WTC11 (cell line): ENCODE measurements around the gene UGCG. TPM values are rescaled to one million over a fixed set of nuclear protein-coding genes. Genes with fewer than 3 reads are reported as not detected.

ENCODE experiments used
- ATAC-seq: fragments of 200-7000 bp; cut with Tn5 transposase; 2 replicates; pipeline ENCODE4 v1.10.0; 2021; ENCODE audit warnings: mild to moderate bottlenecking, moderate library complexity
- CTCF ChIA-PET: fragments of 300-600 bp; sonication (Branson Sonifier 250); formaldehyde crosslinking; loops from one replicate; lab custom pipeline; 2021; ENCODE audit warnings: antibody characterized with exemption; lab: Charles Lee
- POLR2A ChIA-PET: fragments of 350-600 bp; sonication (Branson Sonifier 250); formaldehyde crosslinking; loops from one replicate; lab custom pipeline; 2021; ENCODE audit warnings: antibody characterized with exemption; lab: Charles Lee
- DNase-seq: peaks from one replicate; pipeline ENCODE4 v3.0.0; 2021; ENCODE audit warnings: low spot score
- H3K27ac Mint-ChIP-seq: 2 replicates; pipeline ENCODE4 v1.8.0; 2021; ENCODE audit warnings: mixed read lengths
- H3K27me3 Mint-ChIP-seq: 2 replicates; pipeline ENCODE4 v1.8.0; 2021; ENCODE audit warnings: low read depth, mild to moderate bottlenecking, moderate library complexity, mixed read lengths
- H3K36me3 Mint-ChIP-seq: 2 replicates; pipeline ENCODE4 v1.8.0; 2021; ENCODE audit warnings: mixed read lengths
- H3K4me1 Mint-ChIP-seq: 2 replicates; pipeline ENCODE4 v1.8.0; 2022; ENCODE audit warnings: mixed read lengths
- H3K4me3 Mint-ChIP-seq: 2 replicates; pipeline ENCODE4 v1.8.0; 2021; ENCODE audit warnings: mild to moderate bottlenecking, moderate library complexity, mixed read lengths
- H3K9me3 Mint-ChIP-seq: 2 replicates; pipeline ENCODE4 v1.8.0; 2021; ENCODE audit warnings: mixed read lengths
- CTCF ChIP-seq: fragments of 200-600 bp; IDR thresholded peaks from 2 replicates; pipeline ENCODE4 v1.8.0; 2022; ENCODE audit warnings: antibody characterized with exemption
- EMX1 ChIP-seq: fragments of 250-450 bp; sonication (Bioruptor Pico); IDR thresholded peaks from 2 replicates; pipeline ENCODE4 v1.8.0; 2021; ENCODE audit warnings: mild to moderate bottlenecking
- FOXJ3 ChIP-seq: sonication (generic); formaldehyde crosslinking; IDR thresholded peaks from 2 replicates; pipeline ENCODE4 v1.9.0; 2021; ENCODE audit warnings: missing genetic modification reagents, mild to moderate bottlenecking, borderline replicate concordance
- IRF2 ChIP-seq: sonication (generic); formaldehyde crosslinking; IDR thresholded peaks from 2 replicates; pipeline ENCODE4 v1.8.0; 2022; ENCODE audit warnings: low read depth, missing genetic modification reagents, borderline replicate concordance
- JAZF1 ChIP-seq: fragments of 250-450 bp; sonication (Bioruptor Pico); IDR thresholded peaks from 2 replicates; pipeline ENCODE4 v1.9.0; 2021; ENCODE audit warnings: moderate library complexity, mild to moderate bottlenecking, inconsistent platforms
- NR1H2 ChIP-seq: sonication (generic); formaldehyde crosslinking; IDR thresholded peaks from 2 replicates; pipeline ENCODE4 v1.9.0; 2021; ENCODE audit warnings: mild to moderate bottlenecking, moderate library complexity, missing genetic modification reagents
- NR2C2 ChIP-seq: sonication (generic); formaldehyde crosslinking; IDR thresholded peaks from 2 replicates; pipeline ENCODE4 v1.8.0; 2022; ENCODE audit warnings: mild to moderate bottlenecking, missing genetic modification reagents
- PRDM15 ChIP-seq: sonication (generic); formaldehyde crosslinking; IDR thresholded peaks from 2 replicates; pipeline ENCODE4 v1.8.0; 2022; ENCODE audit warnings: missing genetic modification reagents
- RELA ChIP-seq: sonication (generic); formaldehyde crosslinking; IDR thresholded peaks from 2 replicates; pipeline ENCODE4 v1.8.1; 2022; ENCODE audit warnings: missing genetic modification reagents, mild to moderate bottlenecking, borderline replicate concordance
- SMAD3 ChIP-seq: sonication (generic); formaldehyde crosslinking; IDR thresholded peaks from 2 replicates; pipeline ENCODE4 v1.8.0; 2022; ENCODE audit warnings: missing genetic modification reagents, mild to moderate bottlenecking, borderline replicate concordance
- SOX15 ChIP-seq: fragments of 250-450 bp; sonication (Bioruptor Pico); IDR thresholded peaks from 2 replicates; pipeline ENCODE4 v1.9.0; 2021; ENCODE audit warnings: mild to moderate bottlenecking
- TCF7 ChIP-seq: sonication (generic); formaldehyde crosslinking; IDR thresholded peaks from 2 replicates; pipeline ENCODE4 v1.8.0; 2022; ENCODE audit warnings: mild to moderate bottlenecking, low read depth, missing genetic modification reagents, moderate library complexity
- ZBTB21 ChIP-seq: sonication (generic); formaldehyde crosslinking; IDR thresholded peaks from 2 replicates; pipeline ENCODE4 v1.8.1; 2023; ENCODE audit warnings: mild to moderate bottlenecking, missing genetic modification reagents, borderline replicate concordance
- ZMAT4 ChIP-seq: fragments of 250-450 bp; sonication (Bioruptor Pico); IDR thresholded peaks from 2 replicates; pipeline ENCODE4 v1.9.0; 2021; ENCODE audit warnings: mild to moderate bottlenecking
- ZNF121 ChIP-seq: sonication (generic); formaldehyde crosslinking; IDR thresholded peaks from 2 replicates; pipeline ENCODE4 v1.8.0; 2023; ENCODE audit warnings: missing genetic modification reagents
- ZNF138 ChIP-seq: sonication (generic); formaldehyde crosslinking; conservative IDR thresholded peaks from 2 replicates; pipeline ENCODE4 v1.8.1; 2022; ENCODE audit warnings: mild to moderate bottlenecking, moderate library complexity, missing genetic modification reagents
- ZNF219 ChIP-seq: sonication (generic); formaldehyde crosslinking; IDR thresholded peaks from 2 replicates; pipeline ENCODE4 v1.8.0; 2023; ENCODE audit warnings: missing genetic modification reagents, mild to moderate bottlenecking, borderline replicate concordance
- ZNF232 ChIP-seq: sonication (generic); formaldehyde crosslinking; IDR thresholded peaks from 2 replicates; pipeline ENCODE4 v1.8.0; 2022; ENCODE audit warnings: mild to moderate bottlenecking, missing genetic modification reagents
- ZNF423 ChIP-seq: fragments of 250-450 bp; sonication (Bioruptor Pico); IDR thresholded peaks from 2 replicates; pipeline ENCODE4 v2.1.2; 2022; ENCODE audit warnings: mild to moderate bottlenecking, moderate library complexity
- total RNA-seq: library from RNA; stranded (reverse); gene quantifications from 3 replicates; pipeline ENCODE4 v1.2.3, GENCODE V29; 2021
- TF ChIP-seq, protein P1 (sequence below): sonication (generic); formaldehyde crosslinking; IDR thresholded peaks from 2 replicates; pipeline ENCODE4 v1.8.1; 2023; ENCODE audit warnings: mild to moderate bottlenecking, missing genetic modification reagents, moderate library complexity
- TF ChIP-seq, protein P2 (sequence below): sonication (generic); formaldehyde crosslinking; IDR thresholded peaks from 2 replicates; pipeline ENCODE4 v1.8.1; 2022; ENCODE audit warnings: low read depth, mild to moderate bottlenecking, moderate library complexity, missing genetic modification reagents, borderline replicate concordance
- TF ChIP-seq, protein P3 (sequence below): sonication (generic); formaldehyde crosslinking; IDR thresholded peaks from 2 replicates; pipeline ENCODE4 v1.8.1; 2023; ENCODE audit warnings: mild to moderate bottlenecking, missing genetic modification reagents, moderate library complexity
- TF ChIP-seq, protein P4 (sequence below): fragments of 250-450 bp; sonication (Bioruptor Pico); IDR thresholded peaks from 2 replicates; pipeline ENCODE4 v1.9.0; 2021; ENCODE audit warnings: moderate library complexity, mild to moderate bottlenecking, inconsistent platforms, borderline replicate concordance
- TF ChIP-seq, protein P5 (sequence below): sonication (generic); formaldehyde crosslinking; IDR thresholded peaks from 2 replicates; pipeline ENCODE4 v1.8.1; 2023; ENCODE audit warnings: mild to moderate bottlenecking, missing genetic modification reagents

Gene UGCG
- total RNA-seq, 1 experiment from 2014 or later = 37.5 TPM

- Mint-ChIP-seq H3K36me3 (no peaks in the 10 kb centered on the region), H3K4me1 (peaks cover 2% of the 10 kb centered on the region), H3K27me3 (no peaks in the 10 kb centered on the region), H3K27ac (peak overlapping the region; percentile 4; the same call in 1 of the 2 replicates), H3K9me3 (no peaks in the 10 kb centered on the region), H3K4me3 (no peak overlapping the region)
- POLR2A ChIA-PET = no interaction called here
- CTCF ChIA-PET = no interaction called here
- 0 out of 2 replicates have a peak, but pooled peaks have one; percentile 24 for ATAC-seq
- no peak for DNase-seq
- TF ChIP-seq, protein P1, sequence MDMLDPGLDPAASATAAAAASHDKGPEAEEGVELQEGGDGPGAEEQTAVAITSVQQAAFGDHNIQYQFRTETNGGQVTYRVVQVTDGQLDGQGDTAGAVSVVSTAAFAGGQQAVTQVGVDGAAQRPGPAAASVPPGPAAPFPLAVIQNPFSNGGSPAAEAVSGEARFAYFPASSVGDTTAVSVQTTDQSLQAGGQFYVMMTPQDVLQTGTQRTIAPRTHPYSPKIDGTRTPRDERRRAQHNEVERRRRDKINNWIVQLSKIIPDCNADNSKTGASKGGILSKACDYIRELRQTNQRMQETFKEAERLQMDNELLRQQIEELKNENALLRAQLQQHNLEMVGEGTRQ (CRISPR knock-in tag) = no peak
- TF ChIP-seq, protein P2, sequence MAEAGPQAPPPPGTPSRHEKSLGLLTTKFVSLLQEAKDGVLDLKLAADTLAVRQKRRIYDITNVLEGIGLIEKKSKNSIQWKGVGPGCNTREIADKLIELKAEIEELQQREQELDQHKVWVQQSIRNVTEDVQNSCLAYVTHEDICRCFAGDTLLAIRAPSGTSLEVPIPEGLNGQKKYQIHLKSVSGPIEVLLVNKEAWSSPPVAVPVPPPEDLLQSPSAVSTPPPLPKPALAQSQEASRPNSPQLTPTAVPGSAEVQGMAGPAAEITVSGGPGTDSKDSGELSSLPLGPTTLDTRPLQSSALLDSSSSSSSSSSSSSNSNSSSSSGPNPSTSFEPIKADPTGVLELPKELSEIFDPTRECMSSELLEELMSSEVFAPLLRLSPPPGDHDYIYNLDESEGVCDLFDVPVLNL (CRISPR knock-in tag) = no peak
- TF ChIP-seq IRF2 = no peak
- no peak for TF ChIP-seq ZNF138 (CRISPR knock-in tag)
- TF ChIP-seq ZBTB21 (CRISPR knock-in tag) = no peak
- no peak for TF ChIP-seq TCF7 (CRISPR knock-in tag)
- TF ChIP-seq ZNF121 (CRISPR knock-in tag) = no peak
- no peak for TF ChIP-seq FOXJ3
- TF ChIP-seq ZNF423 (CRISPR knock-in tag) = no peak
- no peak for TF ChIP-seq SMAD3
- no peak for TF ChIP-seq ZNF219 (CRISPR knock-in tag)
- TF ChIP-seq PRDM15 = no peak
Observed at GRCh38 chr9:111979561-111979960, 82.9 kb downstream of the UGCG start.

DNA sequence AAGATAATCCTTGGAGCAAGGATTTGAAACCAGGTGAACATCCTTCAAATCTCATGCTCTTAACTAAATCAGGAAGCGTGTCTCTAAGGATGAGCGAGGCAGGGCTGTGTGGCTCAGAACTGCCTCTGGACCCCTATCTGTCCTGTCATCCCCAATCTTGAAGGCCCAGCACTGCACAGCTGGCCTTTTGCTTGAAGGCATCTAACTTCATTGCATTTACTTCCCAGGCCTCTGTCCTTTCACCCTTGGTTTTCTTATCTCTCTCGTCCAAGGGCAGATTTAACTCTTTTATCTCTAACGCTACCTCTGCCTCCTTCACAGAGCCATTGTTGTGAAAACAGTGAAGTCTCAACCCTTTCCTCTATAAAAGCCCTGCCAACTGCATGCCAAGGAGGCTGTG, 83.8 kb downstream of the UGCG start:
- no peak for DNase-seq
- CTCF ChIA-PET = no interaction called here

DNA sequence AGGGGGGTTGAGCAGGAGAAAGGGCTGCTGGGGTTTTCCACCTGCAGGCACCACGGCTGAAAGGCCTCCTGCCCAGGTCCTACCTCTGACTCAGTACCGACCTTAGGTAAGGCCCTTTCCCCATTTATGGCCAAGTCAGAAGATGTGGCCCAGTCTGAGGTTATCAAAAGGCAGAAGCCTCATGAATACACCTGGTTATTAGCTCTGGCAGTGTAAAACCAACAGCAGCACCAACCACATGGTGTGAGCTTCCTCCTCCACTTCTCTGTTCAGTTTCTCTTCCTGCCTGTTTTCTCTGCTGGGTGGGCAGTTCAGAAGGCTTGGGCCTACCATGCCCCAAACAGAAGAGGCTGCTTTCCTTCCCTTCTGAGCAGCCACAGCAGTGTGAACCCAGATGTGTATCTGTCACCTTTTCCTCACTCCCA, 86.9 kb downstream of the UGCG start:
- H3K4me3 Mint-ChIP-seq = no peak overlapping the region
- TF ChIP-seq EMX1 (CRISPR knock-in tag) = no peak
- TF ChIP-seq NR1H2 (CRISPR knock-in tag) = no peak
- no peak for TF ChIP-seq RELA (CRISPR knock-in tag)
- TF ChIP-seq ZNF219 (CRISPR knock-in tag) = no peak
- no peak for TF ChIP-seq JAZF1 (CRISPR knock-in tag)
- no peak for TF ChIP-seq ZMAT4 (CRISPR knock-in tag)
- no peak for TF ChIP-seq CTCF
- TF ChIP-seq, protein P3, sequence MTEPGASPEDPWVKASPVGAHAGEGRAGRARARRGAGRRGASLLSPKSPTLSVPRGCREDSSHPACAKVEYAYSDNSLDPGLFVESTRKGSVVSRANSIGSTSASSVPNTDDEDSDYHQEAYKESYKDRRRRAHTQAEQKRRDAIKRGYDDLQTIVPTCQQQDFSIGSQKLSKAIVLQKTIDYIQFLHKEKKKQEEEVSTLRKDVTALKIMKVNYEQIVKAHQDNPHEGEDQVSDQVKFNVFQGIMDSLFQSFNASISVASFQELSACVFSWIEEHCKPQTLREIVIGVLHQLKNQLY (CRISPR knock-in tag) = no peak
- TF ChIP-seq, protein P4, sequence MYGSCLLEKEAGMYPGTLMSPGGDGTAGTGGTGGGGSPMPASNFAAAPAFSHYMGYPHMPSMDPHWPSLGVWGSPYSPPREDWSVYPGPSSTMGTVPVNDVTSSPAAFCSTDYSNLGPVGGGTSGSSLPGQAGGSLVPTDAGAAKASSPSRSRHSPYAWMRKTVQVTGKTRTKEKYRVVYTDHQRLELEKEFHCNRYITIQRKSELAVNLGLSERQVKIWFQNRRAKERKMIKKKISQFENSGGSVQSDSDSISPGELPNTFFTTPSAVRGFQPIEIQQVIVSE (CRISPR knock-in tag) = no peak
- TF ChIP-seq, protein P5, sequence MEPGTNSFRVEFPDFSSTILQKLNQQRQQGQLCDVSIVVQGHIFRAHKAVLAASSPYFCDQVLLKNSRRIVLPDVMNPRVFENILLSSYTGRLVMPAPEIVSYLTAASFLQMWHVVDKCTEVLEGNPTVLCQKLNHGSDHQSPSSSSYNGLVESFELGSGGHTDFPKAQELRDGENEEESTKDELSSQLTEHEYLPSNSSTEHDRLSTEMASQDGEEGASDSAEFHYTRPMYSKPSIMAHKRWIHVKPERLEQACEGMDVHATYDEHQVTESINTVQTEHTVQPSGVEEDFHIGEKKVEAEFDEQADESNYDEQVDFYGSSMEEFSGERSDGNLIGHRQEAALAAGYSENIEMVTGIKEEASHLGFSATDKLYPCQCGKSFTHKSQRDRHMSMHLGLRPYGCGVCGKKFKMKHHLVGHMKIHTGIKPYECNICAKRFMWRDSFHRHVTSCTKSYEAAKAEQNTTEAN (CRISPR knock-in tag) = no peak
- no peak for TF ChIP-seq NR2C2 (CRISPR knock-in tag)
- no peak for TF ChIP-seq ZNF232

More for the DNA sequence above, 83.8 kb downstream of the UGCG start:
- Mint-ChIP-seq H3K36me3 (no peaks in the 10 kb centered on the region), H3K27me3 (no peaks in the 10 kb centered on the region), H3K4me3 (no peak overlapping the region), H3K9me3 (no peaks in the 10 kb centered on the region), H3K27ac (no peak overlapping the region), H3K4me1 (no peaks in the 10 kb centered on the region)
- no peak for ATAC-seq
- TF ChIP-seq SOX15 = no peak
- POLR2A ChIA-PET = no interaction called here

More for the DNA sequence above, 86.9 kb downstream of the UGCG start:
- H3K27ac Mint-ChIP-seq = no peak overlapping the region
- no peaks in the 10 kb centered on the region for H3K4me1 Mint-ChIP-seq
- no peaks in the 10 kb centered on the region for H3K36me3 Mint-ChIP-seq
- H3K9me3 Mint-ChIP-seq = no peaks in the 10 kb centered on the region
- CTCF ChIA-PET = interaction anchor here (0.9 kb wide), 1 partner anchor 24 kb away, joined by 3 read pairs; no protein-coding TSS in a partner anchor
- DNase-seq = no peak
- POLR2A ChIA-PET = no interaction called here
- H3K27me3 Mint-ChIP-seq = no peaks in the 10 kb centered on the region
- ATAC-seq = no peak
